BJ (cell line): Measurements from ENCODE around the gene TMED5. TPM values are rescaled to one million over a fixed set of nuclear protein-coding genes. Genes with fewer than 3 reads are reported as not detected.

Experiments used
- CTCF ChIA-PET: fragments of 350-600 bp; formaldehyde crosslinking; extraction: SDS; loops from one replicate; lab custom pipeline; 2021; ENCODE audit warnings: antibody characterized with exemption, inconsistent platforms; lab: Yijun Ruan, JAX
- POLR2A ChIA-PET: fragments of 300-600 bp; sonication (Branson Sonifier 250); formaldehyde crosslinking; extraction: SDS; loops from one replicate; lab custom pipeline; 2021; ENCODE audit warnings: antibody characterized with exemption; lab: Charles Lee
- DNase-seq: peaks from one replicate; pipeline ENCODE4 v3.0.0-alpha.2; 2011; ENCODE audit warnings: low read depth
- H3K27me3 ChIP-seq: 2 replicates; pipeline ENCODE4 v1.6.0; 2011; ENCODE audit warnings: low read length; ENCODE audit not compliant: control insufficient read depth, insufficient read depth
- H3K36me3 ChIP-seq: 2 replicates; pipeline ENCODE4 v1.5.1; 2011; ENCODE audit warnings: low read length; ENCODE audit not compliant: control insufficient read depth, insufficient read depth
- H3K4me3 ChIP-seq: 2 replicates; pipeline ENCODE4 v1.5.1; 2011; ENCODE audit warnings: low read depth, mild to moderate bottlenecking, control low read depth, low read length
- polyA plus RNA-seq: library from polyadenylated mRNA; depleted of rRNA; stranded (reverse); fragments of >200 nt; gene quantifications from 2 replicates; pipeline ENCODE4 v1.2.3, GENCODE V29; 2011
- TF ChIP-seq, protein P1 (sequence below): IDR thresholded peaks from 2 replicates; pipeline ENCODE4 v1.5.1; 2011; ENCODE audit warnings: low read depth, mild to moderate bottlenecking, control low read depth, inconsistent platforms, low read length, moderate library complexity; ENCODE audit not compliant: insufficient read depth

The TMED5 gene
- polyA plus RNA-seq, 1 experiment: 25.0 TPM

DNA sequence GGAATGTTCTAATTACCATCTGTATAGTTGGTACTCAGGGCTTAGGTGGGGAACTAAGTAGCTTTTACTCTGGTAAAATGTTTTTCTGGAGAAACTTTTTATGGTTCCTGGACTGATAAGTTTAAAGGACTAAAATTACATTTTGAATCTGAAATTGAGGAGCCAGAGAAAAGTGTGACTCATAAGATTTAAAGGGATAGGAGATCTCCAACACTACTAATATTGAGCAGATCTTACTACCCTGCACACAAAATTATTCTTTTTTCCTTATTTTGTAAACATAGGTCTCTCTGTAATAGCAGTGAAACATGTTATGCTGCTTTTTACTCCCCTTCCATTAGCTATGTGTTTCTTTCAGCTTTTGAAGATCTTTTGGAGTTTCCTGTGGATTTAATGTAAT is 68.7 kb downstream of the TMED5 start:
- H3K4me3 ChIP-seq: no peak overlapping the region
- TF ChIP-seq, protein P1, sequence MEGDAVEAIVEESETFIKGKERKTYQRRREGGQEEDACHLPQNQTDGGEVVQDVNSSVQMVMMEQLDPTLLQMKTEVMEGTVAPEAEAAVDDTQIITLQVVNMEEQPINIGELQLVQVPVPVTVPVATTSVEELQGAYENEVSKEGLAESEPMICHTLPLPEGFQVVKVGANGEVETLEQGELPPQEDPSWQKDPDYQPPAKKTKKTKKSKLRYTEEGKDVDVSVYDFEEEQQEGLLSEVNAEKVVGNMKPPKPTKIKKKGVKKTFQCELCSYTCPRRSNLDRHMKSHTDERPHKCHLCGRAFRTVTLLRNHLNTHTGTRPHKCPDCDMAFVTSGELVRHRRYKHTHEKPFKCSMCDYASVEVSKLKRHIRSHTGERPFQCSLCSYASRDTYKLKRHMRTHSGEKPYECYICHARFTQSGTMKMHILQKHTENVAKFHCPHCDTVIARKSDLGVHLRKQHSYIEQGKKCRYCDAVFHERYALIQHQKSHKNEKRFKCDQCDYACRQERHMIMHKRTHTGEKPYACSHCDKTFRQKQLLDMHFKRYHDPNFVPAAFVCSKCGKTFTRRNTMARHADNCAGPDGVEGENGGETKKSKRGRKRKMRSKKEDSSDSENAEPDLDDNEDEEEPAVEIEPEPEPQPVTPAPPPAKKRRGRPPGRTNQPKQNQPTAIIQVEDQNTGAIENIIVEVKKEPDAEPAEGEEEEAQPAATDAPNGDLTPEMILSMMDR: no peak
- DNase-seq: no peak
- no peaks in the 10 kb centered on the region for H3K27me3 ChIP-seq
- ChIA-PET POLR2A (no interaction called here), CTCF (interaction anchor here (0.6 kb wide), 1 partner anchor 252 kb away, joined by 3 read pairs; no protein-coding TSS in a partner anchor)
- no peaks in the 10 kb centered on the region for H3K36me3 ChIP-seq

DNA sequence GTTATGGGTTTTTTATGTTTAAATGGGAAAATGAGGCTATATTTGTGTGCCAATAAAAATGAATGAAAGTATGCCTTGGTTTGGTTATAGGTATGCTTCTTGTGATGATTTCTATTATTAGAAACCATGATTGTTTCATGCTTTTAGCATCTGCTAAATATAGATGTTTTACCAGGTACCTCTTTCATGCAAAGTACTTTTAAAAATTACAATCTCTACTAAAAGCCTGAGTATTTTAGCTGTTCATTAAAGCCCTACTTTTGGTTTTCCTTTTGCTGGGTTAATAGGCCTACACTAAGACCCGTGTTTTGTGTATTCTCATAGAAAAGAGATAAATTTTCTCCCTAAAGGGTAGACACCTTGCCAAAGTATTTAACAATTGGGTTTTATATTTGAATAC is 69.1 kb downstream of the TMED5 start:
- POLR2A ChIA-PET: no interaction called here
- no peak for DNase-seq
- H3K36me3 ChIP-seq: no peaks in the 10 kb centered on the region
- H3K27me3 ChIP-seq: no peaks in the 10 kb centered on the region
- no peak overlapping the region for H3K4me3 ChIP-seq
- TF ChIP-seq, protein P1: no peak
- CTCF ChIA-PET: no interaction called here

DNA sequence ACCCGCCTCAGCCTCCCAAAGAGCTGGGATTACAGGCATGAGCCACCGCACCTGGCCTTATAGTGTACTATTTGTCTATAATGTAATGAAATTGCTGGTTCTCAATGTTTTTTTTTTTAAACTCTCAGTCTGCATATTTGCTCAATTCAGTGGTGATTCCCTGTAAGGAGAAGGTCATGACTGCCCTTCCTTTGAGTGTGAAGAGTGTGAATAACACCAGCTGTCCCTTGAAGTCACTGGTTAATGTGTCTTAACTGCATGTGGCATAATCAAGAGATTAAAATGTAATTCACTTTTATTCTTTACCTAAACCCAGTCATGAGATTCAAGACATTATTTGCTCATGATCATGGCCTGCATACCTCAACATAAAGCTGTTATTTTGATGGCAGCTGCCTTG is 70.6 kb downstream of the TMED5 start:
- no peaks in the 10 kb centered on the region for H3K36me3 ChIP-seq
- ChIA-PET POLR2A (no interaction called here), CTCF (interaction anchor here (1.3 kb wide), 1 partner anchor 29 kb away, joined by 3 read pairs; no protein-coding TSS in a partner anchor)
- no peak for DNase-seq
- TF ChIP-seq, protein P1: no peak
- H3K27me3 ChIP-seq: no peaks in the 10 kb centered on the region
- no peak overlapping the region for H3K4me3 ChIP-seq

DNA sequence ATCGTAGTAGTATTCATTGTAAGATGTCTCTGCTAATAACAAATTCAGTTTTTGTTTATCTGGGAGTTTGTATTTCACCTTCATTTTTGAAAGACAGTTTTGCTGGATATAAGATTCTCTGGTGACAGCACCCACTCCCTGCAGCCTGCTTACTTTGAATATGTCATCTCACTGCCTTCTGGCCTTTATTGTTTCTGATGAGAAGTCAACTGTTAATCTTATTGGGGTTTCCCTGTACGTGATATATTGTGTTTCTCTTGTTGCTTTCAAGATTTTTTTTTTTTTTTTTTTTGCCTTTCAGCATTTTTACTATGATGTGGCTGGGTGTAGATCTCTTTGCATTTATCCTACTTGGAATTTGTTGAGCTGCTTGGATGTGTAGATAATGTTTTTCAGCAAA is 71.9 kb downstream of the TMED5 start:
- ChIA-PET CTCF (interaction anchor here (0.6 to 1.3 kb wide), 3 partner anchors 28 to 738 kb away, joined by 3 read pairs; no protein-coding TSS in a partner anchor), POLR2A (no interaction called here)
- H3K4me3 ChIP-seq: no peak overlapping the region
- H3K27me3 ChIP-seq: no peaks in the 10 kb centered on the region
- TF ChIP-seq, protein P1: no peak
- no peaks in the 10 kb centered on the region for H3K36me3 ChIP-seq
- no peak for DNase-seq

DNA sequence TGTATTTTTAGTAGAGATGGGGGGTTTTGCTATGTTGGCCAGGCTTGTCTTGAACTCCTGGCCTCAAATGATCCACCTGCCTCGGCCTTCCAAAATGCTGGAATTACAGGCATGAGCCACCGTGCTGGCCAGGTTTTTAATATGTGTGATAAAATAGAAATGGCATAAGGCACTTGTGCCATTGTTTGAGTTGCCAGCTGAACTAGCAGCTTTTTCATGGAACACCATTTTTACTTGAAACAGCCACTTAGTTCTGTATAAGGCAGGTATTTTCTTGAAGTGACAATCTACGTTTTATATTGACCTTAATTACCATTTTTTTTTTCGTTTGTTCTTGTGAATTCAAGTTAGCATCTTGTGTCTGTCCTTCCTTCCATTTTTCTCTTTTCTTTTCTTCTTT is 72.8 kb downstream of the TMED5 start:
- no peak for DNase-seq
- Histone ChIP-seq H3K4me3 (no peak overlapping the region), H3K27me3 (no peaks in the 10 kb centered on the region), H3K36me3 (no peaks in the 10 kb centered on the region)
- TF ChIP-seq, protein P1: no peak
- ChIA-PET POLR2A (no interaction called here), CTCF (no interaction called here)
